GM13977 (cell line): Measurements from ENCODE around the gene GGTLC2.
"Not testable (repeated sequence)": the region's sequence is repeated elsewhere in the genome, so short reads cannot be mapped to it uniquely, and the experiment has no call there.

Experiments used
- DNase-seq: peaks from one replicate; pipeline ENCODE4 v3.0.0; 2012; ENCODE audit warnings: low spot score
- in situ Hi-C: fragments of 300-500 bp; cut with MboI; formaldehyde crosslinking; loops from one replicate; pipeline ENCODE4 v1.12.0; 2022; ENCODE audit warnings: low sequenced_read_pairs, low pct_unique_long_range_greater_than_20kb, mixed read lengths, inconsistent platforms; ENCODE audit not compliant: unreplicated experiment
- TF ChIP-seq, protein P1 (sequence below): IDR thresholded peaks from 2 replicates; pipeline ENCODE4 v1.5.1; 2012; ENCODE audit warnings: mild to moderate bottlenecking, control low read depth; ENCODE audit not compliant: insufficient read depth; ENCODE audit errors: extremely low read depth, missing control alignments

The GGTLC2 gene

DNA sequence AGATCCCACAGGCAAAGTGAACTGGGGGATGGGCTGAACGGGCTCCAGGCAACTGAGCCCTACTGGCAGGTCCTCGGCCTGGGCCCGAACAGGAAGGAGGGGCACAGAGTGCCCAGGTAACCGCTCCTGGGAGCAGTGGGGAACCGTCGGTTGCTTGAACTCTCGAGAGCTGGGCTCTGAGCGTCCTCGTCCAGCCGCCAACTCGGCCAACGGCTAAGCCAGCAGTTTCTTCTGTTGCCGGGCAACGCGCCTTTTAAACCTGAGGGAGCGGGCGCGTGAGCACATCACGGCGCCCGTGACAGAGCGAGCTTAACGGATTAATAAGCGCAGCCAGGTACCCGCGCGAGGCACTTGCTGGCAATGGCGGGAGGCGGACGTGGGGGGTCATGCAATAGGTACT, at the start of gene GGTLC2:
Gene GGTLC2 (plus strand): TSS at position 301 of the 400 bp plus-strand sequence. CDS start 1,732 bp downstream, outside the sequence.
- in situ Hi-C loops, DNase-seq: not testable (repeated sequence)

DNA sequence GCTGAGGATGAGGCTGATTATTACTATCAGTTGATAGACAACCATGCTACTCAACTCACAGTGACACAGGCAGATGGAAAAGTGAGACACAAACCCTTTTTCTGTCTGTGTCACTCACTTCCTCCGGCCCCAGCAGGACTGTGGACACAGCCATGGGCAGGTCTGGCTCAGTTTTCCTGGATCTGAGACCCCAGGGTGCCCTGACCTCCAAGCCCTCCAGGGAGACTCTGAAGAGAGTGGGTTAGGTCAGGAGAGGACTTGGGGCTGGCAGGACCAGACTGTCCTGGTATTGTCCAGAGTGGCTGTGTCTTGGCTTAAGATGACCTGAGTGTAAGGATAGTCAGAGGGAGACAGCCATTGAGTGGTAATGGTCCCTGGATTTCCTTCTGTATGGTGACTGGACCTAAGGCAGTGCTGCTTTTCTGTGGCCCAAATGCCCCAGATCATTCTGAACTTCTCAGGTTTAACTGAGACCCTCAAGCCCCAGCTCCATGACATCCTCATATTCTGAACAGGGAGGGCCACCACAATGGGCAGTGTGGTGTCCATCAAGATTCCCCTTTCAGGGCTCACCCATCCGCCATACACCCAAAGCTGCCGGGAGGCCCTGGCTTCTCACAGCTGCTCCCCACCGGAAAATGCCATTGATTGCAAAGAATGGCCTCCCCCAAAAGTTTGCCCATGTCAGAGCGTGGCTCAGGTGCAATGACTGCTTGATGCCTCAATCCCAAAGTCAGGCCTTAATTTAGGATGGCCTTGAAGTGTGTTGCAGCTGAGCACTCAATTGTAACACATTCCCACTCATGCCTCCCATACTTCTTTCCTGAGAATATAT, 49.2 kb upstream of the GGTLC2 start:
- no peak for DNase-seq
- in situ Hi-C loops, result no loop called here
- TF ChIP-seq, protein P1, sequence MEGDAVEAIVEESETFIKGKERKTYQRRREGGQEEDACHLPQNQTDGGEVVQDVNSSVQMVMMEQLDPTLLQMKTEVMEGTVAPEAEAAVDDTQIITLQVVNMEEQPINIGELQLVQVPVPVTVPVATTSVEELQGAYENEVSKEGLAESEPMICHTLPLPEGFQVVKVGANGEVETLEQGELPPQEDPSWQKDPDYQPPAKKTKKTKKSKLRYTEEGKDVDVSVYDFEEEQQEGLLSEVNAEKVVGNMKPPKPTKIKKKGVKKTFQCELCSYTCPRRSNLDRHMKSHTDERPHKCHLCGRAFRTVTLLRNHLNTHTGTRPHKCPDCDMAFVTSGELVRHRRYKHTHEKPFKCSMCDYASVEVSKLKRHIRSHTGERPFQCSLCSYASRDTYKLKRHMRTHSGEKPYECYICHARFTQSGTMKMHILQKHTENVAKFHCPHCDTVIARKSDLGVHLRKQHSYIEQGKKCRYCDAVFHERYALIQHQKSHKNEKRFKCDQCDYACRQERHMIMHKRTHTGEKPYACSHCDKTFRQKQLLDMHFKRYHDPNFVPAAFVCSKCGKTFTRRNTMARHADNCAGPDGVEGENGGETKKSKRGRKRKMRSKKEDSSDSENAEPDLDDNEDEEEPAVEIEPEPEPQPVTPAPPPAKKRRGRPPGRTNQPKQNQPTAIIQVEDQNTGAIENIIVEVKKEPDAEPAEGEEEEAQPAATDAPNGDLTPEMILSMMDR, result no peak

DNA sequence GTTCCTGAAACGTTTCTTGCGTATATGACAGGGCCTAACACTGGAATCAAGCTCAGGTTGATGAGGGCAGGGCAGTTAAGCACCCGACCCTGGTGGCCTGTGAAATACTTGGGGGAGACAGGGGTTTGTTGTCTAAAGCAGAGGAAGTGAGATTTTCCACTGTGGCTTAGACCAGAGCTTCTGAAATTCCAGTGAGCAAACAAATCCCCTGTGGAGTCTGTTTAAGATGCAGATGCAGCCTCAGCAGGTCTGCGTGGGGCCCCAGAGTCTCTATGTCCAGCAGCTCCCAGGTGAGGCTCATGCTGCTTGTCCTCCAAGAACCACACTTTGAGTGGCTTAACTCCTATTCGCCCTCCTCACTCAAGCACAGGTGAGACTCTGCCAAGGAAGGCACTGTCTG, 46.3 kb upstream of the GGTLC2 start:
- no peak for DNase-seq
- in situ Hi-C loops, result no loop called here
- TF ChIP-seq, protein P1, result no peak

DNA sequence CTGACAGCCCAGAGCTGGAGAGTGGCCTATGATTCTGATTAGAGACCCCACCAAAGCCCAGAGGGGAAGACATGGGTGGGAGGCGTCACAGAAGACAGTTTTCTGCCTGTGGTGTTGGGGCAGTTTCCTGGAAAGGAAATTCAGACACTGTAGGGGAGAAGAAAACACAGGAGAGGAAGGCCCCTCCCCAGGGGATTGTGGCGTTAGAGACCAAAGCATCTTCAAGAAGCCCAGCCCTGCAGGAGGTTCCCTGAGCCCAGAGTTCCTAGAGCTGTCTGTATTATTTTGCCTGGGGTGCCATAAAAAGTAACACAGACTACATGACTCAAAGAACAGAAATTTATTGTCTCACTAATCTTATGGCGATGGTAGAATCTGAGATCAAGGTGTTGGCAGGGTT, 45.2 kb upstream of the GGTLC2 start:
- no peak for DNase-seq
- in situ Hi-C loops, result no loop called here
- TF ChIP-seq, protein P1, result no peak

DNA sequence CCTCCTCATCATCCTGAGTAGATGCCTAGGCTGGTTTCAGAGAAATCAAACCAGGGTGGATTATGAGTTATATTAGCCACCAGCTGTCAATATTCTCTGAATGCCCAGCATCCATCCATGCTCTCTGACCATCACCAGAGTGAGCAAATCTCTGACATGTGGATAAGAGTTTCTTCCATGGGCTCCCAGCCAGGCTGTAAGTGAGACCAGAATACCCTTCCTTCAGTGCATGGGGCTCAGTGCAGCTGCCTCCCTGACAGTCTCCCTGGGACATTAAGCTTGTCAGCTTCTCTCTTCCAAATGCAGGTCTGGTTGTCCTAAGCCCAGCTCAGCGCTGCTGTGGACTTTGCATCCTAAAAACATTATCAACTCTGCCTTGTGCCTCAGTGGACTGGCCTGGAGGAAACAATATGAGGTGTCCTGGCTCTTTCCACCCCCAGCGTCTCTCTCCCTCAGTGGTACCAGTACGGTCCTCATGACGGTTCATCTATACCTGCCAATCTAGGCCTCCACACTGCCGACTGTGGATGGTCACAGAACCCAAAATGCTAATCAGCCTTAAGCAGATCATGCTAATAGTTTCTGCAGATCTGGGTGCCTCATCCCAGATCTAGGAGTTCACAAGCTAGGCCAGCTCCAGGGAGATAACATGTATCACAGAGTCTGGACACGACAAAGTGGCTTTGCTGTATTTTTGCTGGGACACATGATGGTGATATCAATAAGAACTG, 43.7 kb upstream of the GGTLC2 start:
- in situ Hi-C loops, result no loop called here
- TF ChIP-seq, protein P1, result no peak
- no peak for DNase-seq

DNA sequence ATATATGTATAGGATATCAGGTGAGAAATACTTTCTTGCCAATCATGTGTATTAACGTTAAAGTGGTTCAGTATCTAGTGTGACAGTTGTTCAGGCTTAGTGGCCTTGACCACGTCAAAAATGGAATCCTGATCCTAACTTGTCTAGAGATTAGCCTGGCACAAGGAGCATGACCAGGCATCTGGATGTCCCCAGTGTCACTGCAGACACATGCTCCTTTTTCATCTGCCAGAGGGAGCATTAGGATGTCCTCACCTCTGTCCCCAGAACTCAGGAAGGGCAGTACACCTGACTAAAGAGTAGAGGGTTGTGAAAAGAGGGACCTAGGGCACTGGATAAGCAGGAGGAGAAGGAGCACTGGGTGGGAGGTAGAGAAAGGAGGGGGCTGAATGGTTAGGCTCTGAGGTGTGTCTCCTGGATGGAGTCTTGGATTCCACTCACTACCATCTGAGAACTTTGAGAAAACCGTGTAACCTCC, 40.9 kb upstream of the GGTLC2 start:
- no peak for DNase-seq
- TF ChIP-seq, protein P1, result no peak
- in situ Hi-C loops, result no loop called here
